OCI-LY1 (cell line): ENCODE results near the gene ADAM12.

ENCODE experiments used
- H2AFZ ChIP-seq: fragments of 200-600 bp; sonication (generic), shearing (Covaris generic); 2 replicates; pipeline ENCODE4 v1.6.0; 2014; ENCODE audit warnings: antibody characterized with exemption, mild to moderate bottlenecking, low read length
- H3F3A ChIP-seq: fragments of 200-600 bp; sonication (generic), shearing (Covaris generic); 2 replicates; pipeline ENCODE4 v1.6.0; 2014; ENCODE audit warnings: mild to moderate bottlenecking, antibody characterized with exemption, low read length, moderate library complexity; ENCODE audit not compliant: insufficient read depth
- H3K27ac ChIP-seq: fragments of 200-600 bp; sonication (generic); 2 replicates; pipeline ENCODE4 v1.5.1; 2014; ENCODE audit warnings: low read length, mixed run types, mild to moderate bottlenecking, low read depth; ENCODE audit not compliant: poor library complexity, severe bottlenecking
- H3K27me3 ChIP-seq: fragments of 200-600 bp; sonication (generic); 2 replicates; pipeline ENCODE4 v1.6.0; 2014; ENCODE audit warnings: antibody characterized with exemption, mild to moderate bottlenecking, low read length, moderate library complexity; ENCODE audit not compliant: insufficient read depth
- H3K36me3 ChIP-seq: fragments of 200-600 bp; sonication (generic); 2 replicates; pipeline ENCODE4 v1.6.1; 2014; ENCODE audit warnings: mild to moderate bottlenecking, antibody characterized with exemption, low read length, moderate library complexity, mixed read lengths; ENCODE audit not compliant: insufficient read depth
- H3K4me1 ChIP-seq: fragments of 200-600 bp; sonication (generic); 2 replicates; pipeline ENCODE4 v1.5.1; 2014; ENCODE audit warnings: mild to moderate bottlenecking, low read length, moderate library complexity; ENCODE audit not compliant: insufficient read depth, severe bottlenecking
- H3K4me2 ChIP-seq: fragments of 200-600 bp; sonication (generic), shearing (Covaris generic); 2 replicates; pipeline ENCODE4 v1.6.1; 2014; ENCODE audit warnings: low read length
- H3K4me3 ChIP-seq: fragments of 200-600 bp; sonication (generic); 2 replicates; pipeline ENCODE4 v1.5.1; 2014; ENCODE audit warnings: low read length, low read depth, mild to moderate bottlenecking, mixed read lengths; ENCODE audit not compliant: poor library complexity, severe bottlenecking
- H3K79me2 ChIP-seq: fragments of 200-600 bp; shearing (Covaris generic); 2 replicates; pipeline ENCODE4 v1.6.1; 2016; ENCODE audit warnings: mixed run types, low read length, mixed read lengths; ENCODE audit not compliant: insufficient read depth
- H3K9ac ChIP-seq: fragments of 200-600 bp; sonication (generic), shearing (Covaris generic); 2 replicates; pipeline ENCODE4 v1.6.1; 2014; ENCODE audit warnings: mild to moderate bottlenecking, low read length, mixed read lengths
- H3K9me2 ChIP-seq: fragments of 200-600 bp; sonication (generic), shearing (Covaris generic); 2 replicates; pipeline ENCODE4 v1.6.1; 2014; ENCODE audit warnings: low read depth, mild to moderate bottlenecking, low read length, mixed read lengths
- H3K9me3 ChIP-seq: fragments of 200-600 bp; shearing (Covaris generic); 2 replicates; pipeline ENCODE4 v1.6.1; 2014; ENCODE audit warnings: low read length, mixed read lengths
- H4K20me1 ChIP-seq: fragments of 200-600 bp; sonication (generic), shearing (Covaris generic); 2 replicates; pipeline ENCODE4 v1.6.0; 2016; ENCODE audit warnings: mild to moderate bottlenecking, low read length; ENCODE audit not compliant: insufficient read depth
- EZH2 ChIP-seq: fragments of 200-600 bp; sonication (generic), shearing (Covaris generic); IDR thresholded peaks from 2 replicates; pipeline ENCODE4 v1.8.0; 2017; ENCODE audit warnings: borderline replicate concordance, mixed run types, mild to moderate bottlenecking, antibody characterized with exemption, low read length, moderate library complexity, mixed read lengths
- TF ChIP-seq, protein P1 (sequence below): fragments of 200-600 bp; sonication (generic), shearing (Covaris generic); IDR thresholded peaks from 2 replicates; pipeline ENCODE4 v1.5.1; 2017; ENCODE audit warnings: mild to moderate bottlenecking, antibody characterized with exemption, low read length, moderate library complexity, mixed read lengths

Gene ADAM12

DNA sequence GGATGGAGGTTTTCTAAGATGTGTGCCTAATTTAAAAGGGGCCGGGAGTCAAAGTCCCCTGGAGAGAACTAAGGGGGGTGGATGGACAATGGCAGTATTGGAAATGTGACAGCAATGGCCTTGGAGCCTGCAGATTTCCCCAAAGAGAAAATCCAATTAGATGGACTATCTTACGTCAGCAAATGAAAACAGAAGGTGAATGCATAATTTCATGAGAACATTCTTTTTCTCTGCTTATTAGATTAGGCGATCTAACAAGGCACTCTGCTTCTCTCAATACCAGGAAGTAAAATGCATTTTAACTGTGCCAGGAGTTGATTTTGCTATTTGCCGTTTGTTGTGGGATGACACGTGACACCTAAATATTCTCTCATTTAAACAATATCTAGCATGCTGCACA, 226.6 kb downstream of the ADAM12 start:
- H4K20me1 ChIP-seq, result no peaks in the 10 kb centered on the region
- H2AFZ ChIP-seq, result no peak overlapping the region
- H3K9me3 ChIP-seq, result no peaks in the 10 kb centered on the region
- H3K4me3 ChIP-seq, result no peak overlapping the region
- no peak overlapping the region for H3K4me2 ChIP-seq
- H3K79me2 ChIP-seq, result no peaks in the 10 kb centered on the region
- no peaks in the 10 kb centered on the region for H3K27me3 ChIP-seq
- H3K9me2 ChIP-seq, result no peaks in the 10 kb centered on the region
- no peaks in the 10 kb centered on the region for H3F3A ChIP-seq
- H3K9ac ChIP-seq, result no peak overlapping the region
- H3K4me1 ChIP-seq, result no peaks in the 10 kb centered on the region
- H3K36me3 ChIP-seq, result no peaks in the 10 kb centered on the region
- H3K27ac ChIP-seq, result no peak overlapping the region
- TF ChIP-seq EZH2, result no peak
- TF ChIP-seq, protein P1, sequence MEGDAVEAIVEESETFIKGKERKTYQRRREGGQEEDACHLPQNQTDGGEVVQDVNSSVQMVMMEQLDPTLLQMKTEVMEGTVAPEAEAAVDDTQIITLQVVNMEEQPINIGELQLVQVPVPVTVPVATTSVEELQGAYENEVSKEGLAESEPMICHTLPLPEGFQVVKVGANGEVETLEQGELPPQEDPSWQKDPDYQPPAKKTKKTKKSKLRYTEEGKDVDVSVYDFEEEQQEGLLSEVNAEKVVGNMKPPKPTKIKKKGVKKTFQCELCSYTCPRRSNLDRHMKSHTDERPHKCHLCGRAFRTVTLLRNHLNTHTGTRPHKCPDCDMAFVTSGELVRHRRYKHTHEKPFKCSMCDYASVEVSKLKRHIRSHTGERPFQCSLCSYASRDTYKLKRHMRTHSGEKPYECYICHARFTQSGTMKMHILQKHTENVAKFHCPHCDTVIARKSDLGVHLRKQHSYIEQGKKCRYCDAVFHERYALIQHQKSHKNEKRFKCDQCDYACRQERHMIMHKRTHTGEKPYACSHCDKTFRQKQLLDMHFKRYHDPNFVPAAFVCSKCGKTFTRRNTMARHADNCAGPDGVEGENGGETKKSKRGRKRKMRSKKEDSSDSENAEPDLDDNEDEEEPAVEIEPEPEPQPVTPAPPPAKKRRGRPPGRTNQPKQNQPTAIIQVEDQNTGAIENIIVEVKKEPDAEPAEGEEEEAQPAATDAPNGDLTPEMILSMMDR, result no peak

DNA sequence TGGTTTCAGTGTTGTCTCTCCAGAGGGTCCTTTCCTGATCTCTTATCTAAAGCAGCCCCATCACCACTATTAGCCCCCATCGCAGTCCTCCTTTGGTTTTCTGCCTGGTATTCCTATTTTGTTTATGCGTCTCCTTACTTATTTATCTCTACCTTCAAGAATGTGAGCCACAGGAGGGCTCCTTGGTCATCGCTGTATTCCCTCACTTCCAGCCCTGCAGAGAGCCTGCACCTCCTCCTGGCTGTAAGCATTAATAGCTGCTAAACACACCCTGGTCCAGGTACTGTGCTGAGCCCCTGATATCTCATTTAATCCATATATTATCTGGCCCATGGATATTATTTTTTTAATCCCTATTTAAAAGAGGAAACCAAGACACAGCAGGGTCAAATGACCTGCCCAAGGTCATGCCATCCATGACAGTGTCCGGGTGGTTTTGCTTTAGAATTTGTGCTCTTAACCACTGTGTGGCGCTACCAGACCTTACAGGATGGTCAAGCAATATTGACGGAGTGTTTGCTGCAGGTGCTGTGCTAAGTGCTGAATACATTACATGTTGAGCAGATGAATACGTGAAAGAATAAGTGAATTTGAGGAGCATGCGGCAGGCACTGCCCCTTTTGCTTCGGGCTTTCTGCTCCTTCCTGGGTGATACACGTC, 227.2 kb downstream of the ADAM12 start:
- TF ChIP-seq, protein P1, result peak; percentile 48
- TF ChIP-seq EZH2, result no peak
- no peaks in the 10 kb centered on the region for H3K36me3 ChIP-seq

DNA sequence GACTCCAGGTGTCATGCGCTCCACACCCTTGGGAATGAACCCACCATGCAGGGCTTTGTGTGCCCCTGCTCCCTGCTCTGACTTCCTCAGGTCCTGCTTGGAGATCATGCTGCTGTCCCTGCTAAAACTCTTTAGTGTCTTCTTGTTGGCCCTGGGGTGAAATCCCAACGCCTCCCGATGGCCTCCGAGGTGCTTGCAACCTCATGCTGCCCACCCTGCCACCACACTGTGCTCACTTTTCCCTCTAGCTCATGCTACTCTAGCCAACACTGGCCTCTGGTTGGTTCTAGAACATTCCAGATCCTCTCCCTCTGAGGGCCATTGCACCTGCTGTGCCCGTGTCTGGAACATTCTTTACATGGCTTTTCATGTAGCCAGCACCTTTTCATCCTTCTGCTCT, 227.7 kb downstream of the ADAM12 start:
- no peaks in the 10 kb centered on the region for H3K9me3 ChIP-seq
- no peak overlapping the region for H3K27ac ChIP-seq
- no peaks in the 10 kb centered on the region for H3F3A ChIP-seq
- H3K9ac ChIP-seq, result no peak overlapping the region
- no peaks in the 10 kb centered on the region for H3K4me1 ChIP-seq
- no peak overlapping the region for H3K4me2 ChIP-seq
- H3K27me3 ChIP-seq, result no peaks in the 10 kb centered on the region
- no peaks in the 10 kb centered on the region for H3K36me3 ChIP-seq
- no peak overlapping the region for H3K4me3 ChIP-seq
- no peaks in the 10 kb centered on the region for H4K20me1 ChIP-seq
- H2AFZ ChIP-seq, result no peak overlapping the region
- H3K79me2 ChIP-seq, result no peaks in the 10 kb centered on the region
- no peaks in the 10 kb centered on the region for H3K9me2 ChIP-seq
- no peak for TF ChIP-seq EZH2
- TF ChIP-seq, protein P1, result no peak

More for the DNA sequence above, 227.2 kb downstream of the ADAM12 start:
- H3K4me1 ChIP-seq, result no peaks in the 10 kb centered on the region
- H3K27ac ChIP-seq, result no peak overlapping the region
- H2AFZ ChIP-seq, result no peak overlapping the region
- no peaks in the 10 kb centered on the region for H3K27me3 ChIP-seq
- no peaks in the 10 kb centered on the region for H3K79me2 ChIP-seq
- H3K4me2 ChIP-seq, result no peak overlapping the region
- no peaks in the 10 kb centered on the region for H4K20me1 ChIP-seq
- H3K9me2 ChIP-seq, result no peaks in the 10 kb centered on the region
- no peak overlapping the region for H3K4me3 ChIP-seq
- no peaks in the 10 kb centered on the region for H3K9me3 ChIP-seq
- H3F3A ChIP-seq, result no peaks in the 10 kb centered on the region
- no peak overlapping the region for H3K9ac ChIP-seq
